ENCODE results near the gene GLRX.

GLRX gene

GRCh38 chr5:95780597-95780996 is 41.9 kb downstream of the GLRX start:
- no peak for DNase-seq (ENCODE audit: low read depth in 2 of 2)

DNA sequence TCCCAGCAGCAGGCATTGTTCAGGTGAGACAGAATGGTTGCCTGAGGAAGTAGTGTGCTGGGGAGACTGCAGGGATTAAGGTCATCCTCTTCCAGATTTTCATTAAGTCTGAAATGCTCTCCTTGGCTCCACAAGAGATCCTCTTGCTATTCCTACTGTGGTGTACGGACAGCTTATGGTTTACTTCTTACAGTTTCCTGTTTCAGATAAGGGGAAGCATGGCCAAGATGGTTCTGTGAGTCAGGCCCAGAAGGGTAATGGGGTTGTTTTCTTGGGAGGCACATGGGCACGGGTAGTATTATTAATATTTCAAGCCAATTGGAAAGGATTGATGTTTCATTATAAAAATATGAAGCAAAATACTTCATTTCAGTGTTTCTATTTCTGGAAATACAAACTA is 42.9 kb downstream of the GLRX start:
- no peak for DNase-seq (ENCODE audit: low read depth in 2 of 2)

DNA sequence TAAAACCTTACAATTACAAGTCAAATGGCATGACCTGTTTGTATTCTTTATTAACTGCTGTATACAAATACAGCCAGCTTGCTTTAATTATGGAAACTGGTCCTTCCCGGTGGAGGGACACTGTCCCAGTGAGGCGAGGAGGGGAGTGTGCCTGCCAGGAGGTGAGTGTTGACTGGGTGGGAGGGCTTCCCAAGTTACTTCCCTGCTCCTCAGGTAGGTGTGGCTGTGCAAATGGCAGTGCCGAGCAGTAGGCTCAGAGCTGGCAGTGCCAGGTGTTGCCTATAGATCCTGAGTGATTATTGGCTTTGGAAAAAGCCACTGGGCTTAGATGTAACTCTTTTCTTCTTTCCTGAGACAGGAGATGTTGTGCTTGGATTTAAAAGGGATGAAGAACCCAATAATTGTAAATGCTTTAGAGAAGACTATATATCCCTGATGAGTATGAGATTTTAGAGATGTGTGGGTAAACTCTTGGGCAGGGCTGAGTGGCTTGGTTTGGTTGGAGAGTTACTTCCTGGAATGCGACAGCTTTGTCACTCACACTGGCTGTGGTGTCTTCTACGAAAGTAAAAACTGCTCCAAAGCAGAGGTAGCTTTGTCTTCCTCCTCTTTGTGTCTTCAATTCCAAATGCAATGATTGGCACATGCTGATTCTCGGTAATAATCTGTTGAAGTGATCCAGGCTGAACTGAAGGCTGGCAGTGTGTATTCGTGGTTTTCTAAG is 43.7 kb downstream of the GLRX start:
- no peak for DNase-seq (ENCODE audit: low read depth in 2 of 2)

- DNase-seq (ENCODE audit: low read depth in 2 of 2): no peak
Measured at GRCh38 chr5:95777441-95777840, 45.1 kb downstream of the GLRX start.

- DNase-seq (ENCODE audit: low read depth in 2 of 2): no peak
Measured at GRCh38 chr5:95773335-95774059, 49.0 kb downstream of the GLRX start.

- no peak for DNase-seq (ENCODE audit: low read depth in 2 of 2)
Measured at GRCh38 chr5:95771892-95772291, 50.6 kb downstream of the GLRX start.

- no peak for DNase-seq (ENCODE audit: low read depth in 2 of 2)
Measured at GRCh38 chr5:95770830-95771708, 51.5 kb downstream of the GLRX start.

DNA sequence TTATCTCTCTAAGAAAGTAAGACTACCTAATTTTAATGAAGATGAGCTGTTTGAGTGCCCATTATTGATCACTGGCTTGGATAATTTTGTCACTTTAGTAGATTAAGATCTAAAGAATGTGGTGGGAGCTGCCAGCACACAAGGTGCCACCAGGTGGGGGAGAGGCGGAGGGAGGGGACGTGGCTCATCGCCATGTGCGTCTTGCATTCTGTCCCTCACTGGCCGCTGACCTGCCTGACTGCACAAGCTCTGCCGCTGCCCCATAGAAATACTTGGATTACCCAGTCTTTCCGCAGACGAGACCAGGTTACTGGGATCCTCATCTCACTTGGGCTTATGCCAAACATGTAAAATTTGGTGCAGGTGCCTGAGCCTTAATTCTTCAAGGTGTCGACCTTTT is 53.8 kb downstream of the GLRX start:
- DNase-seq (ENCODE audit: low read depth in 2 of 2): no peak

DNA sequence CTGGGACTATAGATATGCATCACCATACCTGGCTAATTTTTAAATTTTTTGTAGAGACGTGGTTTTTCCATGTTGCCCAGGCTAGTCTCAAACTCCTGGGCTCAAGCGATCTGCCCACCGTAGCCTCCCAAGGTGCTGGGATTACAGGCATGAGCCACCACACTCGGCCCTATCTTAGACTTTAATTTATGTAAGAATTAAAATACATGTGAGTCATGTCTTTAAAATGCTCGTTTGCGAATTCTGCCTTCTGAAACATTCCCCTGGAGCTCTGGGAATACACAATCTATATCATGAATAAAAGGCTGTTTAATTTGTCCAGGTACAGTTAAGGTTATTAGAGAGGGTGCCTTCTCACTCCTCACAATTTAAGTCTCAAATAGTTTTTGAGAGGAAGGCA is 58.6 kb downstream of the GLRX start:
- no peak for DNase-seq (ENCODE audit: low read depth in 2 of 2)
